HG03103 (cell line): ENCODE measurements around the gene SDCCAG8.
A peak's percentile ranks its signal among the peaks of the same experiment; 100 is the strongest.

Experiments
- ATAC-seq: cut with Tn5 transposase; IDR thresholded peaks from one replicate; pipeline ENCODE4 v1.9.1; 2021; ENCODE audit warnings: low read depth; ENCODE audit not compliant: unreplicated experiment

The SDCCAG8 gene

GRCh38 chr1:243253926-243254232, 2.0 kb upstream of the SDCCAG8 start:
- no peak for ATAC-seq

GRCh38 chr1:243254233-243254926, 1.5 kb upstream of the SDCCAG8 start:
- peak; percentile 21 for ATAC-seq

- peak; percentile 37 for ATAC-seq
Observed at GRCh38 chr1:243254927-243255790, 682 bp upstream of the SDCCAG8 start, which contains the start of gene CEP170. Gene CEP170 (minus strand): TSS chr1:243255281. CDS start chr1:243225280, 30,001 bp downstream.

GRCh38 chr1:243256590-243256989, 749 bp downstream of the SDCCAG8 start:
- ATAC-seq: no peak

GRCh38 chr1:243257189-243257588, 1.3 kb downstream of the SDCCAG8 start:
- no peak for ATAC-seq

GRCh38 chr1:243258731-243259130, 2.9 kb downstream of the SDCCAG8 start:
- ATAC-seq: no peak

- ATAC-seq: no peak
Observed at GRCh38 chr1:243260221-243260880, 4.5 kb downstream of the SDCCAG8 start.

GRCh38 chr1:243261390-243261789, 5.5 kb downstream of the SDCCAG8 start:
- ATAC-seq: no peak

- no peak for ATAC-seq
Observed at GRCh38 chr1:243264717-243265116, 8.9 kb downstream of the SDCCAG8 start.

- no peak for ATAC-seq
Observed at GRCh38 chr1:243266231-243266630, 10.4 kb downstream of the SDCCAG8 start.

GRCh38 chr1:243267471-243267880, 11.6 kb downstream of the SDCCAG8 start:
- ATAC-seq: no peak

GRCh38 chr1:243267914-243268653, 12.2 kb downstream of the SDCCAG8 start:
- ATAC-seq: no peak

- no peak for ATAC-seq
Observed at GRCh38 chr1:243268751-243269460, 13.1 kb downstream of the SDCCAG8 start.

GRCh38 chr1:243269461-243269801, 13.6 kb downstream of the SDCCAG8 start:
- ATAC-seq: no peak

GRCh38 chr1:243270097-243270864, 14.4 kb downstream of the SDCCAG8 start:
- no peak for ATAC-seq

GRCh38 chr1:243271996-243272395, 16.2 kb downstream of the SDCCAG8 start:
- no peak for ATAC-seq

GRCh38 chr1:243272401-243272800, 16.6 kb downstream of the SDCCAG8 start:
- no peak for ATAC-seq

- ATAC-seq: no peak
Observed at GRCh38 chr1:243273506-243273905, 17.7 kb downstream of the SDCCAG8 start.

- no peak for ATAC-seq
Observed at GRCh38 chr1:243273945-243274344, 18.1 kb downstream of the SDCCAG8 start.
